Mesenteric fat pad (tissue), 1 donor: ENCODE data around the gene ACOT9. TPM values are rescaled to one million over a fixed set of nuclear protein-coding genes. Genes with fewer than 3 reads are reported as not detected.

Source experiments
- total RNA-seq: library from RNA; stranded (reverse); fragmentation: NEBNext Ultra II Directional; extraction: Animal tissue kit (Norgen Biotek cat#: 25700); gene quantifications from one replicate; pipeline ENCODE4 v1.2.1, GENCODE V29; 2021
- donor health status: DM: yes; HTN: yes; CAD: no.

Gene ACOT9
- total RNA-seq, 1 donor from 2014 or later, result 52.0 TPM

Other genes starting within 250 kb of the ACOT9 start
- 84.8 TPM for gene PRDX4, start 75.8 kb downstream of the ACOT9 start, total RNA-seq
- 859 TPM for gene SAT1, start 39.9 kb upstream of the ACOT9 start, total RNA-seq
- gene APOO, start 164.7 kb upstream of the ACOT9 start, total RNA-seq, result 21.6 TPM
- not detected for gene CXorf58, start 164.7 kb upstream of the ACOT9 start, total RNA-seq